GM12878 (cell line): ENCODE data around the gene STK33.

Experiments
- CREB1 ChIP-seq: IDR thresholded peaks from 2 replicates; pipeline ENCODE4 v1.6.1; 2012; ENCODE audit warnings: low read depth, mild to moderate bottlenecking, inconsistent platforms
- CTCF ChIP-seq, 3 experiments: IDR thresholded peaks in 2 of 3; conservative IDR thresholded peaks in 1 of 3; 2 replicates each; pipeline ENCODE4 v1.5.1; 2011; ENCODE audit warnings: low read depth in 3 of 3, low read length in 3 of 3, mild to moderate bottlenecking in 3 of 3, control low read depth in 2 of 3, moderate library complexity in 2 of 3, inconsistent platforms in 1 of 3, mixed read lengths in 1 of 3; ENCODE audit not compliant: control insufficient read depth in 2 of 3, insufficient read depth in 1 of 3; ENCODE audit errors: extremely low read depth in 1 of 3
- EP300 ChIP-seq, 2 experiments: fragments of 150-350 bp in 1 of 2; IDR thresholded peaks; 2 replicates each; pipeline ENCODE4 v1.6.1; 2011 to 2012; ENCODE audit warnings: low read depth in 2 of 2, low read length in 2 of 2, borderline replicate concordance in 1 of 2, improper control_type of control experiment in 1 of 2, inconsistent platforms in 1 of 2; ENCODE audit not compliant: control insufficient read depth in 1 of 2
- EZH2 ChIP-seq: IDR thresholded peaks from 2 replicates; pipeline ENCODE4 v1.6.1; 2012; ENCODE audit warnings: low read depth, mild to moderate bottlenecking, control low read depth, inconsistent platforms, low read length, borderline replicate concordance; ENCODE audit not compliant: control insufficient read depth
- KDM1A ChIP-seq: fragments of 200-600 bp; sonication (generic); IDR thresholded peaks from 2 replicates; pipeline ENCODE4 v1.6.1; 2016; ENCODE audit warnings: borderline replicate concordance
- NR2C2 ChIP-seq: IDR thresholded peaks from 2 replicates; pipeline ENCODE4 v1.6.1; 2011; ENCODE audit warnings: borderline replicate concordance, low read depth; ENCODE audit not compliant: control insufficient read depth, insufficient read length
- NRF1 ChIP-seq: conservative IDR thresholded peaks from 2 replicates; pipeline ENCODE4 v1.6.1; 2011; ENCODE audit warnings: mild to moderate bottlenecking, low read depth, low read length, improper control_type of control experiment
- POLR2AphosphoS5 ChIP-seq: IDR thresholded peaks from 2 replicates; pipeline ENCODE4 v1.6.1; 2011; ENCODE audit warnings: mild to moderate bottlenecking, low read length, inconsistent platforms
- SIX5 ChIP-seq: IDR thresholded peaks from 2 replicates; pipeline ENCODE4 v1.6.1; 2011; ENCODE audit warnings: mild to moderate bottlenecking, low read depth, low read length, moderate library complexity; ENCODE audit not compliant: severe bottlenecking
- SPI1 ChIP-seq: IDR thresholded peaks from 2 replicates; pipeline ENCODE4 v1.6.1; 2011; ENCODE audit warnings: low read depth, mild to moderate bottlenecking, low read length, moderate library complexity, borderline replicate concordance; ENCODE audit not compliant: insufficient read depth
- USF2 ChIP-seq: IDR thresholded peaks from 2 replicates; pipeline ENCODE4 v1.6.1; 2011; ENCODE audit warnings: low read depth, low read length, improper control_type of control experiment, borderline replicate concordance
- ZNF217 ChIP-seq: fragments of 450-650 bp; IDR thresholded peaks from 2 replicates; pipeline ENCODE4 v1.6.1; 2017; ENCODE audit warnings: antibody characterized with exemption, mild to moderate bottlenecking
- TF ChIP-seq, protein P1 (sequence below): IDR thresholded peaks from 2 replicates; pipeline ENCODE4 v1.6.1; 2012; ENCODE audit warnings: low read depth, low read length, improper control_type of control experiment

GRCh38 chr11:8533332-8533731, 60.7 kb downstream of the STK33 start:
- TF ChIP-seq POLR2AphosphoS5 (no peak), CTCF (IDR thresholded peaks at IDR 0.05 in 2 of 3, conservative IDR thresholded peaks at IDR 0.05 in 1 of 3; ENCODE audit: control insufficient read depth in 2 of 3, extremely low read depth in 1 of 3, insufficient read depth in 1 of 3, low read depth in 3 of 3, low read length in 3 of 3) (peak; percentile 33 to 49 (median 47); a peak in 5 of 6 replicates), EZH2 (no peak), SIX5 (no peak), USF2 (no peak), KDM1A (no peak), NR2C2 (no peak), CREB1 (no peak), SPI1 (peak; percentile 11; the same call in 1 of the 2 replicates), NRF1 (no peak), ZNF217 (no peak), EP300 (IDR thresholded peaks at IDR 0.05; ENCODE audit: borderline replicate concordance in 1 of 2, control insufficient read depth in 1 of 2, low read depth in 2 of 2, low read length in 2 of 2) (no peak)
- TF ChIP-seq, protein P1, sequence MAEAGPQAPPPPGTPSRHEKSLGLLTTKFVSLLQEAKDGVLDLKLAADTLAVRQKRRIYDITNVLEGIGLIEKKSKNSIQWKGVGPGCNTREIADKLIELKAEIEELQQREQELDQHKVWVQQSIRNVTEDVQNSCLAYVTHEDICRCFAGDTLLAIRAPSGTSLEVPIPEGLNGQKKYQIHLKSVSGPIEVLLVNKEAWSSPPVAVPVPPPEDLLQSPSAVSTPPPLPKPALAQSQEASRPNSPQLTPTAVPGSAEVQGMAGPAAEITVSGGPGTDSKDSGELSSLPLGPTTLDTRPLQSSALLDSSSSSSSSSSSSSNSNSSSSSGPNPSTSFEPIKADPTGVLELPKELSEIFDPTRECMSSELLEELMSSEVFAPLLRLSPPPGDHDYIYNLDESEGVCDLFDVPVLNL: no peak
